CD4-positive, alpha-beta T cell (primary cell): ENCODE results near the gene SHROOM1. TPM values are rescaled to one million over a fixed set of nuclear protein-coding genes. Genes with fewer than 3 reads are reported as not detected.

Experiments used
- ATAC-seq: fragments of 200-7000 bp; cut with Tn5 transposase; one replicate; pipeline ENCODE4 v1.10.0; 2022; ENCODE audit warnings: mild to moderate bottlenecking; ENCODE audit not compliant: poor library complexity
- CTCF ChIA-PET: fragments of 350-600 bp; sonication (Branson Sonifier 250); formaldehyde crosslinking; loops from one replicate; lab custom pipeline; 2021; ENCODE audit warnings: antibody characterized with exemption, inconsistent platforms; lab: Charles Lee
- POLR2A ChIA-PET: fragments of 350-600 bp; sonication (Branson Sonifier 250); formaldehyde crosslinking; loops from one replicate; lab custom pipeline; 2021; ENCODE audit warnings: antibody characterized with exemption, inconsistent platforms; lab: Charles Lee
- DNase-seq, 14 experiments: peaks; one replicate each; pipeline ENCODE4 v3.0.0-alpha.2; 2013 to 2020; ENCODE audit warnings: mixed read lengths in 2 of 14
- H3K27ac ChIP-seq, 2 donors: one replicate each; pipeline versions ENCODE4 v1.5.1 to v1.7.0; 2013; ENCODE audit warnings: low read length in 2 of 2, low read depth in 1 of 2, mild to moderate bottlenecking in 1 of 2
- H3K27me3 ChIP-seq, 2 experiments: 1 replicate in 1 of 2; 2 replicates in 1 of 2; pipeline versions ENCODE4 v1.6.1 to v1.7.0; 2013; ENCODE audit warnings: low read length in 2 of 2, control low read depth in 1 of 2, mild to moderate bottlenecking in 1 of 2, moderate library complexity in 1 of 2; ENCODE audit not compliant: insufficient read depth in 2 of 2, control insufficient read depth in 1 of 2
- H3K36me3 ChIP-seq: one replicate; pipeline ENCODE4 v1.6.1; 2013; ENCODE audit warnings: low read length, control low read depth; ENCODE audit not compliant: insufficient read depth
- H3K4me1 ChIP-seq: one replicate; pipeline ENCODE4 v1.6.1; 2013; ENCODE audit warnings: low read length, control low read depth; ENCODE audit not compliant: insufficient read depth
- H3K4me3 ChIP-seq: one replicate; pipeline ENCODE4 v1.5.1; 2013; ENCODE audit warnings: mild to moderate bottlenecking, low read length, moderate library complexity
- H3K9me3 ChIP-seq, 2 experiments: 1 replicate in 1 of 2; 2 replicates in 1 of 2; pipeline versions ENCODE4 v1.6.1 to v1.7.0; 2013; ENCODE audit warnings: low read length in 2 of 2, mild to moderate bottlenecking in 2 of 2, control low read depth in 1 of 2, moderate library complexity in 1 of 2; ENCODE audit not compliant: control insufficient read depth in 1 of 2, insufficient read depth in 1 of 2
- H3K27ac Mint-ChIP-seq: one replicate; pipeline ENCODE4 v1.8.0; 2020; ENCODE audit warnings: mixed read lengths
- H3K27me3 Mint-ChIP-seq: one replicate; pipeline ENCODE4 v1.8.0; 2021; ENCODE audit warnings: mixed read lengths
- H3K36me3 Mint-ChIP-seq: one replicate; pipeline ENCODE4 v1.8.0; 2021; ENCODE audit warnings: low read depth, mixed read lengths
- H3K4me1 Mint-ChIP-seq: one replicate; pipeline ENCODE4 v1.8.0; 2021; ENCODE audit warnings: low read depth, mixed read lengths
- H3K4me3 Mint-ChIP-seq: one replicate; pipeline ENCODE4 v1.8.0; 2020; ENCODE audit warnings: mild to moderate bottlenecking, mixed read lengths
- H3K9me3 Mint-ChIP-seq: one replicate; pipeline ENCODE4 v1.8.0; 2020; ENCODE audit warnings: mixed read lengths
- CTCF ChIP-seq: fragments of 200-600 bp; IDR thresholded peaks from one replicate; pipeline ENCODE4 v1.8.0; 2022; ENCODE audit warnings: antibody characterized with exemption, mild to moderate bottlenecking
- intact Hi-C, 2 experiments: fragments of 100-400 bp; cut with DNase I in 1 of 2; cut with micrococcal nuclease in 1 of 2; formaldehyde crosslinking; loops; one replicate each; pipeline versions ENCODE4 v1.15.1 to v1.9.0; 2023 to 2025; cut with DNase I, micrococcal nuclease
- total RNA-seq, 174 experiments: library from RNA in 2 of 174; stranded (reverse) in 2 of 174; gene quantifications; one replicate each; pipeline ENCODE4 v1.2.3 and lab custom pipeline; 2021 to 2026

SHROOM1 gene
- total RNA-seq, 2 experiments from 2014 or later, result 0.59 TPM; not detected in 1

- H3K4me3 ChIP-seq, result no peak overlapping the region
- Mint-ChIP-seq H3K9me3 (no peaks in the 10 kb centered on the region), H3K27ac (no peak overlapping the region), H3K4me3 (no peak overlapping the region), H3K27me3 (no peaks in the 10 kb centered on the region), H3K4me1 (no peaks in the 10 kb centered on the region), H3K36me3 (peaks cover 62% of the 10 kb centered on the region)
- DNase-seq, result no peak
- CTCF ChIA-PET, result interaction anchor here (1.3 kb wide), 1 partner anchor 9 kb away, joined by 3 read pairs; no protein-coding TSS in a partner anchor
- POLR2A ChIA-PET, result interaction anchor here (1.7 kb wide), 1 partner anchor 88 kb away, joined by 4 read pairs; the partner anchor contains the start of gene AFF4
- no peaks in the 10 kb centered on the region for H3K27me3 ChIP-seq
- peaks cover 52% of the 10 kb centered on the region for H3K36me3 ChIP-seq
- H3K27ac ChIP-seq, result no peak overlapping the region
- no peak for ATAC-seq
- intact Hi-C loops, result no loop called here
- no peaks in the 10 kb centered on the region for H3K9me3 ChIP-seq
- no peaks in the 10 kb centered on the region for H3K4me1 ChIP-seq
- no peak for TF ChIP-seq CTCF
These were observed 45.7 kb upstream of the SHROOM1 start for GRCh38 chr5:132876020-132876759.

- no peaks in the 10 kb centered on the region for H3K9me3 Mint-ChIP-seq
- peak overlapping the region; percentile 71 for H3K27ac Mint-ChIP-seq
- Histone ChIP-seq H3K36me3 (peaks cover 30% of the 10 kb centered on the region), H3K4me3 (no peak overlapping the region), H3K27me3 (no peaks in the 10 kb centered on the region), H3K9me3 (no peaks in the 10 kb centered on the region), H3K4me1 (no peaks in the 10 kb centered on the region), H3K27ac (no peak overlapping the region)
- ChIA-PET CTCF (interaction anchor here (0.8 to 2.0 kb wide), 3 partner anchors 10 to 45 kb away, joined by 3 to 6 read pairs (median 3); no protein-coding TSS in a partner anchor), POLR2A (no interaction called here)
- DNase-seq (no peak), ATAC-seq (no peak)
- no peak for TF ChIP-seq CTCF
- H3K4me3 Mint-ChIP-seq, result no peak overlapping the region
- intact Hi-C loops, result no loop called here
- H3K27me3 Mint-ChIP-seq, result no peaks in the 10 kb centered on the region
- peaks cover under 1% of the 10 kb centered on the region for H3K4me1 Mint-ChIP-seq
- H3K36me3 Mint-ChIP-seq, result peaks cover 58% of the 10 kb centered on the region
These were observed 43.5 kb upstream of the SHROOM1 start for GRCh38 chr5:132873930-132874271.

GRCh38 chr5:132873119-132873929 lies 42.9 kb upstream of the SHROOM1 start, which contains the start of gene LEAP2:
TSS of gene LEAP2 (plus strand) at chr5:132873668. CDS start at chr5:132873695, 27 bp downstream.
- H3K4me1 ChIP-seq, result no peaks in the 10 kb centered on the region
- Mint-ChIP-seq H3K36me3 (peaks cover 58% of the 10 kb centered on the region), H3K27me3 (no peaks in the 10 kb centered on the region), H3K4me1 (peaks cover 6% of the 10 kb centered on the region), H3K27ac (peak within 1 kb of the TSS; percentile 71), H3K9me3 (no peaks in the 10 kb centered on the region), H3K4me3 (no peak within 1 kb of the TSS)
- no peaks in the 10 kb centered on the region for H3K27me3 ChIP-seq
- H3K9me3 ChIP-seq, result no peaks in the 10 kb centered on the region
- intact Hi-C loops, result no loop called here
- no peak within 1 kb of the TSS for H3K4me3 ChIP-seq
- no peak for TF ChIP-seq CTCF
- DNase-seq, result no peak
- ChIA-PET POLR2A (no interaction called here), CTCF (interaction anchor here (0.8 to 2.0 kb wide), 2 partner anchors 10 to 44 kb away, joined by 3 to 6 read pairs; no protein-coding TSS in a partner anchor)
- H3K36me3 ChIP-seq, result peaks cover 30% of the 10 kb centered on the region
- no peak within 1 kb of the TSS for H3K27ac ChIP-seq
- no peak for ATAC-seq
